Measurements from ENCODE around the gene STX7.

Gene STX7

GRCh38 chr6:132475925-132476324 is 37.0 kb downstream of the STX7 start:
- DNase-seq = no peak

- no peak for DNase-seq
These were observed 41.1 kb downstream of the STX7 start for GRCh38 chr6:132471787-132472186.

GRCh38 chr6:132466952-132467351 is 46.0 kb downstream of the STX7 start:
- DNase-seq = no peak

- no peak for DNase-seq
These were observed 47.1 kb downstream of the STX7 start for GRCh38 chr6:132465530-132466485.

GRCh38 chr6:132464538-132465256 is 48.2 kb downstream of the STX7 start:
- no peak for DNase-seq

- DNase-seq = no peak
These were observed 51.0 kb downstream of the STX7 start for GRCh38 chr6:132461958-132462357.

GRCh38 chr6:132459605-132459952 is 53.3 kb downstream of the STX7 start:
- no peak for DNase-seq

GRCh38 chr6:132458887-132459604 is 53.9 kb downstream of the STX7 start:
- no peak for DNase-seq

GRCh38 chr6:132456700-132457143 is 56.2 kb downstream of the STX7 start:
- DNase-seq = no peak

GRCh38 chr6:132446855-132447241 is 66.1 kb downstream of the STX7 start:
- no peak for DNase-seq

- no peak for DNase-seq
These were observed 66.6 kb downstream of the STX7 start for GRCh38 chr6:132446141-132446854.

GRCh38 chr6:132445201-132445951 is 67.5 kb downstream of the STX7 start:
- no peak for DNase-seq

GRCh38 chr6:132443206-132443605 is 69.7 kb downstream of the STX7 start:
- DNase-seq = no peak

GRCh38 chr6:132430110-132430509 is 82.8 kb downstream of the STX7 start:
- no peak for DNase-seq

- no peak for DNase-seq
These were observed 87.7 kb downstream of the STX7 start for GRCh38 chr6:132425176-132425575.

GRCh38 chr6:132423839-132424238 is 89.1 kb downstream of the STX7 start:
- no peak for DNase-seq

GRCh38 chr6:132418235-132418965 is 94.5 kb downstream of the STX7 start:
- no peak for DNase-seq

- DNase-seq = no peak
These were observed 98.2 kb downstream of the STX7 start for GRCh38 chr6:132414761-132415160.

GRCh38 chr6:132414322-132414721 is 98.6 kb downstream of the STX7 start:
- no peak for DNase-seq

GRCh38 chr6:132413499-132413802 is 99.5 kb downstream of the STX7 start:
- no peak for DNase-seq
